HG02973 (cell line): ENCODE data around the gene SKA2.
"Not testable (repeated sequence)": the region's sequence is repeated elsewhere in the genome, so short reads cannot be mapped to it uniquely, and the experiment has no call there.

Experiments
- ATAC-seq: cut with Tn5 transposase; IDR thresholded peaks from one replicate; pipeline ENCODE4 v1.9.1; 2021; ENCODE audit warnings: moderate library complexity; ENCODE audit not compliant: unreplicated experiment

The SKA2 gene

GRCh38 chr17:59152925-59153324, 2.1 kb downstream of the SKA2 start:
- no peak for ATAC-seq

DNA sequence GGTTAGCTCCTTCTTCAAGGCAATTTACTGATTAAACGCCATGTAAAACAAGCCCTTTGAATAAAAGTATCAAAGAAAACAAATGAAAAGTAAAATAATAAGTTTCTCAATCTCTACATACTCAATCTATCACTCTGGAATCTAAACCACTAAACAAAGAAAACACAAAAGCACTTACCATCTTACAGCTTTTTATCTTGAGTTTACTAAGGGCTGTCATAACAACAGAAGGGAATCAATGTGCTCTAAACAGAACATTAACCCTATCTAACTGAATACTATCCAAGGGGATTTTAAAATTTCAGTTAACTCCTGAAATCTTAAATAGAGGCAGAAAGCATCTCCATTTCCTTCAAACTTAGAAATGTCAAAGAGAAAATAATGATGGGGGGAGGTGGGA, 3.4 kb downstream of the SKA2 start:
- ATAC-seq = no peak

DNA sequence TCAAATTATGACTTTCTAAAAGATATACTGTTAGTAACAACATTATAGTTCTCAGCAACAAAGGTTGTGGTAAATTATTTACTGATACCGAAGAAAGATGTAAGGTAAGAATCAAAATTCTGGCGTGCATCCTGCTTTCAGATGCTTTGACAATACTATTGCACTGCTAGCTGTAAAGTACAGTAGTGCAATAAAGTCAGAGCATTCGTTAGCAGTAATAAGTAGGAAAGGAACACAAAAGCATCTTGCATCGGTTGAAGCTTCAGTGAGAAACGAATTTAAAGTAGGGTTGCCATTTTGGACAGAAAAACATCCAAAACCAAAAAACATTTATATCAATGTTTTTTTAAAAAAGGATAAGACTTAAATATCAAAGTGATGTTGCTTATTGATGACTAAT, 4.0 kb downstream of the SKA2 start:
- no peak for ATAC-seq

- no peak for ATAC-seq
These were observed 5.0 kb downstream of the SKA2 start for GRCh38 chr17:59149841-59150511.

- no peak for ATAC-seq
These were observed 5.9 kb downstream of the SKA2 start for GRCh38 chr17:59149051-59149450.

DNA sequence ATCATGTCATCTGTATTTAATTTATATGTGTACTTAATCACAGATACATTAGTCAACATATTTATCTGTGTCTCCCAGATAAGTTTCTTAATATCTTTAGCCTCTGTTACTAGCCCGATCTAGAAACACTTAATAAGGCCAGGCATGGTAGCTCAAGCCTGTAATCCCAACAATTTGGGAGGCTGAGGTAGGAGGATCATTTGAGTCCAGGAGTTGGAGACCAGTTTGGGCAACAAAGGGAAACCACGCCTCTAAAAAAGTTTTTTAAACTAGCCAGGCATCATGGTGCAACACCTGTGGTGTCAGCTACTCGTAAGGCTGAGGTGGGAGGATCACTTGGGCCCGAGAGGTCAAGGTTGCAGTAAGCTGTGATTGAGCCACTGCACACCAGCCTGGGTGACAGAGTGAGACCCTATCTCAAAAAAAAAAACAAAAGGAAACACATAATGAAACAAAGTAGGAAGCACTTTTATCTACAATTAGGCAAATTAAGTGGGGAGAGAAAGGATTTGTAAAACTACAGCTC, 9.4 kb downstream of the SKA2 start:
- no peak for ATAC-seq

DNA sequence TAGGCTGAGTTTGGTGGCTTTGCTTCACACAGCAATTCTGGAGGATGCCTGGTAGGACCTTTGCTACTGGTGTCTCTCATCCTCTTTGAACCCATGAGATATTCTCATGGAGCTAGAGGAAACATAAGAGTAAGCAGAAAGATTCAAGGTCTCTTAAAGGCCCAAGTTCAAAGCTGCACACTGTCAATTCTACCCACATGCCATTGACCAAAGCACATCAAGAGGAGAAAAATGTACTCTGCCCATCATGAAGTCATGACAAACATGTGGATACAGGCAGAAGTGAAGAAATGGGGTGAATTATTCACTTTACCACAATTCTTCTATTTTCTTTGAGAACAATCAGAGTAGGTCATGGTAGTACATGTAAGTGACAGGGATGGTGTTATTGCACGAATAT, 13.1 kb downstream of the SKA2 start:
- ATAC-seq = no peak

DNA sequence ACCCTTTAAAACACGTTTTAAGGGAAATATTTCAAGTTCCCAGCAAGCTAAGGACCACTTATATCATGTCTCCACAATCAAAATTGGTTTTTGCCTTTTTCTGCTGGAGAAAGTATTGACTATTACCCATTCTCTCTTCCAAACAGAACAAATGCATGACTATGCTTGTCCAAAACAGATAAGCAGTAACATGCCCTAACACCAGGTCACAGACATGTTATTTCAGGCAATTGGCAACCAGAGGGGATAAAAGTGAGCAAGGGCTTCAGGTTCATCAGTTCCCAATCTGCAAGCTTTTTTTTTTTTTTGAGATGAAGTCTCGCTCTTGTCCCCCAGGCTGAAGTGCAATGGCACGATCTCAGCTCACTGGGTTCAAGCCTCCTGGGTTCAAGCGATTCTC, 15.0 kb downstream of the SKA2 start:
- ATAC-seq = no peak

DNA sequence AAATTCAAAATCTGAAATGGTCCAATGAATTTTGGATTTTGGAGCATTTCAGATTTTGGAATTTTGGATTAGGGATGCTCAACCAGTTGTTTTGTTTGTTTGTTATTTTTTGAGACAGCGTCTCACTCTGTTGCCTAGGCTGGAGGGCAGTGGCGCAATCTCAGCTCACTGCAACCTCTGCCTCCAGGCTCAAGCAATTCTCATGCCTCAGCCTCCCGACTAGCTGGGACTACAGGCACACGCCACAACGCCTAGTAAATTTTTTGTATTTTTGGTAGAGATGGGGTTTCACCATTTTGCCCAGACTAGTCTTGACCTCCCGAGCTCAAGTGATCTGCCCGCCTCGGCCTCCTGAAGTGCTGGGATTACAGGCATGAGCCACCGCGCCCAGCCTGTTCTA, 16.6 kb downstream of the SKA2 start:
- not testable (repeated sequence) for ATAC-seq

DNA sequence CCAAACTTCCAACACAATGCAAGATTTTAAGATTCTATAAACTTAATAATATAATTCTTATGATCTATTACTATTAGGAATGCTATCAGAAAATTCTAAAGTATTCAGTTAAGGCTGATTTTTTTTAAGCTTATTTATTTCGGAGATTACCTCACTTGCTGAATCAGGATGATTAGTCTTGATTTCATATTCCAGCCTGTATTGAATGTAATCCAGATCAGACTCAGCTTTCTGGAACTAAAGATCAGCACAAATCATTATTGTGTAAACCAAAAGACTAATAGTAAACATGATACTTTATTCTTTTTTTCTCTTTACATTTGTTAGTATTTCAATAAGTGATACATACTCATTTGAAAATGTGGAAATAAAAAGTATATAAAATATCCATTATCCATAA, 23.9 kb downstream of the SKA2 start:
- ATAC-seq = no peak

DNA sequence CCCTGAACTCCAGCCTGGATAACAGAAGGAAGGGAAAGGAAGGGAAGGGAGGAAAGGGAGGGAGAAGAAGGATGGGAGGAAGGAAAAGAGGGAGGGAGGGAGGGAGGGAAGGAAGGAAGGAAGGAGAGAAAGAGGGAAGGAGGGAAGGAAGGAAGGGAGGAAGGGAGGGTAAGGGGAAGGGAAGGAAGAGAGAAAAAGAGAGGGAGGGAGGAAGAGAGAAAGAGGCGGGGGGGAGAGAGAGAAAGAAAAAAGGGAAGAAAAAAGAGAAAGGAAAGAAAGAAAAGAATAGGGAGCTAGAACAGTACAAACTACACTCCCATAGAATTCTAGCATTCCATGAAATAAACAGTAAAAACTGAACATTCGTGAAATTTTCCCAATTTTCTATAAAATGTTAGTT, 25.2 kb downstream of the SKA2 start:
- no peak for ATAC-seq

- ATAC-seq = no peak
These were observed 28.1 kb downstream of the SKA2 start for GRCh38 chr17:59126809-59127417.

DNA sequence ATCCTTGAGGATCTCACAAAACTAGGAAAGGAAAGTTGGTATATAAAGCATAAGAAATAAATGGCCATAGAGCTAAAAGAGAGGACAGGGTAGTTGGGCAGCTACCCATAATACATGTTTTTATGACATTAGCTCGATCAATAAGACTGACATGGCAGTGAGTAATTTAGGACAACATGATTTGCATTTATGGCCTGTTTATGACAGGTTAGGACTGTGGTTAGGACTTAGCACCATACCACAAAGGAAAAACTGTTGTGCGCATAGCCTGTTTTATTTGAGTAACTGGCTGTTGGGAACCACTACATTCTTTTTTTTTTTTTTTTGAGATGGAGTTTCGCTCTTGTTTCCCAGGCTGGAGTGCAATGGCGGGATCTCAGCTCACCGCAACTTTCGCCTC, 30.3 kb downstream of the SKA2 start:
- no peak for ATAC-seq

DNA sequence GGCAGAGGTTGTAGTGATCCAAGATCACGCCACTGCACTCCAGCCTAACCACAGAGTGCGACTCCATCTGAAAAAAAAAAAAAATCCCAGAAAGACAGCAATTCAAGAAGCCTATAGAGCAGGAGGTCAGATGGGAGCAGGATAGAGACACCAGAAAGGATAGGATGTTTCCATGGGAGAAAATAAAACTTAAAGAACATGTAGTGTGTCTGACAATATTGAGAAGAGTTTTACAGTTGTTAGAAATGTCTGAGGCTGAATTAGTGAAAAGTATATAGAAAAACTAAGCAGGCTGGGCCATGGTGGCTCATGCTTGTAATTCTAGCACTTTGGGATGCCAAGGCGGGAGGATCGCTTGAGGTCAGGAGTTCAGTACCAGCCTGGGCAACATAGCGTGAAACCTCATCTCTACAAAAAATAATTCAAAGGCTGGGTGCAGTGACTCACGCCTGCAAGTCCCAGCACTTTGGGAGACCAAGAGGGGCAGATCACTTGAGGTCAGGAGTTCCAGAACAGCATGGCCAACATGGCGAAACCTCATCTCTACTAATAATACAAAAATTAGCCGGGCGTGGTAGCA, 33.0 kb downstream of the SKA2 start:
- no peak for ATAC-seq

DNA sequence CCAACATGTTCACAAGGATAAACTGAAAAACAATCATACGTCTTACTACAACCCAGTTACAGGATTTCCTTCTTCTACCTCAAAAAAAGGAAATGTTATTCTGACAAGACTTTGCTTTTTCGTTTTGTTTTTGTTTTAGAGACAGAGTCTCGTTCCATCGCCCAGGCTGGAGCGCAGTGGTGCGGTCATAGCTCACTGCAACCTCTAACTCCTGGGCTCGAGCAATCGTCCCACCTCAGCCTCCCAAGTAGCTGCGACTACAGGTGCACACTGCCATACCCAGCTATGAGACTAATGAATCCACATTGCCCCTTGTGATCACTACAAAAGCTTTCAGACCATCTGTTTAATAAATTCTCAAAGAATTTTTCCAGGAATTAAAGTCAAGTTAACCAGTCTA, 39.5 kb downstream of the SKA2 start:
- no peak for ATAC-seq

GRCh38 chr17:59111539-59111938, 43.4 kb downstream of the SKA2 start:
- no peak for ATAC-seq

DNA sequence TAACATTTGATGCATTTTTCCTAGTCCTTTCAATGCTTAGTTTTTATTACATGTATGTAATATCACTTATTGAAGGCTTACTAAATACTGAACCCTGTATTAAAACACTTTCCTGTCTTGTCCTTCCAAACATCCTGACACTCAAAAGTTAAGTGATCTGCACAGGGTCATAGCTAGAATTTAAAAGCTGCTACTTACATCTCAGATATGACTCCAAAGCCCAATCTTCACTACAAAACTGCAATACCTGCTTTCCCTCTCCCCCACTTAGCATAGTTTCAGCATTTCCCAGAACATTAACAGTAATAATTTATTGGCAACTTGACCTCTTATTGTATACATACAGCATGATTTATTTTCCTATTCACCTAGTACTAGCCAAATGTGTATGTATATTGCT, 44.0 kb downstream of the SKA2 start:
- no peak for ATAC-seq

GRCh38 chr17:59108400-59109102, 46.4 kb downstream of the SKA2 start:
- no peak for ATAC-seq

- ATAC-seq = no peak
These were observed 47.7 kb downstream of the SKA2 start for GRCh38 chr17:59107306-59107670.

- peak; percentile 94 for ATAC-seq
These were observed 48.3 kb downstream of the SKA2 start, which contains the start of gene TRIM37 for GRCh38 chr17:59106463-59107305. TSS of gene TRIM37 (minus strand) at chr17:59106880. CDS start at chr17:59106461, 419 bp downstream.
